ENCODE measurements around the gene SF3B6.

SF3B6 gene

GRCh38 chr2:24017711-24018110 lies 58.4 kb downstream of the SF3B6 start:
- no peak for DNase-seq

All from activated CD4-positive, alpha-beta T cell treated with anti-CD3 and anti-CD28 coated beads, Interleukin-2, amount 50 U/mL, for 16 hours (primary cell).